Measurements from ENCODE around the gene PAPPA2. TPM values are rescaled to one million over a fixed set of nuclear protein-coding genes. Genes with fewer than 3 reads are reported as not detected.

The PAPPA2 gene
- total RNA-seq, 1 donor from 2014 or later: 0.50 TPM

- H3K36me3 ChIP-seq: no peaks in the 10 kb centered on the region
- no peak for ATAC-seq
- no peak overlapping the region for H3K4me3 ChIP-seq
- intact Hi-C loops (cut with DNase I): no loop called here
- H3K27me3 ChIP-seq (ENCODE audit: low read depth): no peaks in the 10 kb centered on the region
- no peaks in the 10 kb centered on the region for H3K4me1 ChIP-seq
- TF ChIP-seq CTCF (IDR thresholded peaks at IDR 0.05): no peak
- H3K27ac ChIP-seq: no peak overlapping the region
- H3K9me3 ChIP-seq: no peaks in the 10 kb centered on the region
- DNase-seq: no peak
These were observed 311.2 kb downstream of the PAPPA2 start for GRCh38 chr1:176774224-176774623.

- no peak overlapping the region for H3K4me3 ChIP-seq
- intact Hi-C loops (cut with DNase I): no loop called here
- no peak for ATAC-seq
These were observed 312.4 kb downstream of the PAPPA2 start for GRCh38 chr1:176775378-176775777.

GRCh38 chr1:176775996-176776395 lies 313.0 kb downstream of the PAPPA2 start:
- Histone ChIP-seq H3K9me3 (no peaks in the 10 kb centered on the region), H3K36me3 (no peaks in the 10 kb centered on the region), H3K4me3 (no peak overlapping the region), H3K27me3 (ENCODE audit: low read depth) (no peaks in the 10 kb centered on the region), H3K27ac (no peak overlapping the region), H3K4me1 (no peaks in the 10 kb centered on the region)
- DNase-seq (no peak), ATAC-seq (no peak)
- TF ChIP-seq CTCF (IDR thresholded peaks at IDR 0.05): no peak
- intact Hi-C loops (cut with DNase I): no loop called here

More at GRCh38 chr1:176775378-176775777, 312.4 kb downstream of the PAPPA2 start:
- Histone ChIP-seq H3K27ac (no peak overlapping the region), H3K4me1 (no peaks in the 10 kb centered on the region), H3K9me3 (no peaks in the 10 kb centered on the region), H3K36me3 (no peaks in the 10 kb centered on the region), H3K27me3 (ENCODE audit: low read depth) (no peaks in the 10 kb centered on the region)
- TF ChIP-seq CTCF (IDR thresholded peaks at IDR 0.05): no peak
- DNase-seq: no peak

GRCh38 chr1:176778056-176778455 lies 315.1 kb downstream of the PAPPA2 start:
- no peak for TF ChIP-seq CTCF (IDR thresholded peaks at IDR 0.05)
- Histone ChIP-seq H3K9me3 (no peaks in the 10 kb centered on the region), H3K36me3 (no peaks in the 10 kb centered on the region), H3K27ac (no peak overlapping the region), H3K4me1 (no peaks in the 10 kb centered on the region), H3K27me3 (ENCODE audit: low read depth) (no peaks in the 10 kb centered on the region), H3K4me3 (no peak overlapping the region)
- DNase-seq (no peak), ATAC-seq (no peak)
- intact Hi-C loops (cut with DNase I): no loop called here

GRCh38 chr1:176779992-176780328 lies 317.0 kb downstream of the PAPPA2 start:
- Histone ChIP-seq H3K4me1 (no peaks in the 10 kb centered on the region), H3K9me3 (no peaks in the 10 kb centered on the region), H3K4me3 (no peak overlapping the region), H3K27ac (no peak overlapping the region), H3K36me3 (no peaks in the 10 kb centered on the region), H3K27me3 (ENCODE audit: low read depth) (no peaks in the 10 kb centered on the region)
- intact Hi-C loops (cut with DNase I): no loop called here
- TF ChIP-seq CTCF (IDR thresholded peaks at IDR 0.05): no peak
- DNase-seq (no peak), ATAC-seq (no peak)

GRCh38 chr1:176783309-176783708 lies 320.3 kb downstream of the PAPPA2 start:
- no peaks in the 10 kb centered on the region for H3K27me3 ChIP-seq (ENCODE audit: low read depth)
- no peak for TF ChIP-seq CTCF (IDR thresholded peaks at IDR 0.05)
- no peak overlapping the region for H3K27ac ChIP-seq
- ATAC-seq (no peak), DNase-seq (no peak)
- intact Hi-C loops (cut with DNase I): no loop called here
- H3K36me3 ChIP-seq: no peaks in the 10 kb centered on the region
- no peak overlapping the region for H3K4me3 ChIP-seq
- no peaks in the 10 kb centered on the region for H3K4me1 ChIP-seq
- no peaks in the 10 kb centered on the region for H3K9me3 ChIP-seq

Measured in lower lobe of right lung (tissue), 2 donors.